ENCODE measurements around the gene HDAC4.

HDAC4 gene

DNA sequence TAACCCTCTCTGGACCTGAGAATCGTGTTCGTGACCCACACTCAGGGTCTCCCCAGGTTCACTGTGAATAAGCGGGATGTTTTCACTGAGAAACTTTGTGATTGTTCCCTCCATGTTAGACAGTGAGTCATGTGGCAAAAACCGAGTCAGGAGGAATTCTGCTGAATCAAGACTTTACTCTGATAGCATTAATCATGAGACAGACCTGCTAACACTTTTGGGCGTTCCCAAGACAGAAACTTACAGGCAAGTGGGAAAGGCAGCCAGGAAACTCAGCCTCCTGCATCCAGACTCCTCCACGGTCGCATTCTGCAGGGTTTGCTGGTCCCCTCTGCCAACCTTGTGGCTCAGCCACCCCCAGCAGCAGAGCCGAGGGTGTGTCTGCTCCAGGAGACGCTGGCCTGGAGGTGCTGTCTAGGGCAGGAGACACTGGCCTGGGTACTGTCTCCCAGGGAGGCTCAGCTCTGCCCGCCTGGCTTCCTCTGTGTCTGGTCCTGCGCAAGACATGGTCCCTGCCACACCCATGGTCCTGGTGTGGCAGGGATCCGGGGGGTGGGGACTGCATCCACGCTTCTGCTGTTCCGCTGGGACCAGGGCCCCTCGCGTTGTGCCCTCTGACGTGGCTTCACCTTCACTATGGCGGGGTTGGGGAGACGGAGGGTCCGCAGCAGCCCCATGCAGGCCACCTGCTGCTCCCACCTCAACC, 375.6 kb downstream of the HDAC4 start:
- H3K4me3 ChIP-seq (ENCODE audit: low read length in 2 of 2) = no peak overlapping the region
- no peaks in the 10 kb centered on the region for H3K9me3 ChIP-seq (ENCODE audit: control insufficient read depth in 2 of 2, low read length in 2 of 2)
- H3K9ac ChIP-seq (ENCODE audit: low read depth in 1 of 2, low read length in 2 of 2) = no peak overlapping the region
- H3K4me1 ChIP-seq (ENCODE audit: control insufficient read depth in 2 of 2, insufficient read depth in 2 of 2, low read length in 2 of 2) = no peaks in the 10 kb centered on the region
- no peaks in the 10 kb centered on the region for H3K36me3 ChIP-seq (ENCODE audit: control insufficient read depth in 2 of 2, insufficient read depth in 2 of 2, low read length in 2 of 2)
- H3K27ac ChIP-seq (ENCODE audit: low read depth in 2 of 2, low read length in 2 of 2) = no peak overlapping the region
- no peaks in the 10 kb centered on the region for H3K27me3 ChIP-seq (ENCODE audit: control insufficient read depth in 2 of 2, insufficient read depth in 2 of 2, low read length in 2 of 2)

DNA sequence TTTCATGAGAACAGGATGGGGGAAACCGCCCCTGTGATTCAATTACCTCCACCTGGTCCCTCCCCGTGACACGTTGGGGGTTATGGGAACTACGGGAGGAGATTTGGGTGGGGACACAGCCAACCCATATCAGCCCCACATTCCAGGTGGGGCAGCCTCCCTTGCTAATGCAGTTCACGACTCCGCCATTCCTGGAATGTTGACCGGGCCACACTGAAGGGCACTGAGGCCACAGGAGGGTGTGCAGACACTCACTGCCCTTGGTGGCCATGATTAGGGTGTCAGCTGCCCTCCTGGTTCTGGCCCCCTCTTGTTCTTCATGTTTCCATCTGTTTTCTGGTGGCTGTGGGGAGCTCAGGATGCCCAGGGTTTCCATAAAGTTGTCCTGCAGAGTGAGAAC, 376.6 kb downstream of the HDAC4 start:
- no peaks in the 10 kb centered on the region for H3K4me1 ChIP-seq (ENCODE audit: control insufficient read depth in 2 of 2, insufficient read depth in 2 of 2, low read length in 2 of 2)
- no peak overlapping the region for H3K27ac ChIP-seq (ENCODE audit: low read depth in 2 of 2, low read length in 2 of 2)
- H3K9ac ChIP-seq (ENCODE audit: low read depth in 1 of 2, low read length in 2 of 2) = no peak overlapping the region
- H3K9me3 ChIP-seq (ENCODE audit: control insufficient read depth in 2 of 2, low read length in 2 of 2) = no peaks in the 10 kb centered on the region
- H3K36me3 ChIP-seq (ENCODE audit: control insufficient read depth in 2 of 2, insufficient read depth in 2 of 2, low read length in 2 of 2) = no peaks in the 10 kb centered on the region
- H3K27me3 ChIP-seq (ENCODE audit: control insufficient read depth in 2 of 2, insufficient read depth in 2 of 2, low read length in 2 of 2) = no peaks in the 10 kb centered on the region
- H3K4me3 ChIP-seq (ENCODE audit: low read length in 2 of 2) = no peak overlapping the region

DNA sequence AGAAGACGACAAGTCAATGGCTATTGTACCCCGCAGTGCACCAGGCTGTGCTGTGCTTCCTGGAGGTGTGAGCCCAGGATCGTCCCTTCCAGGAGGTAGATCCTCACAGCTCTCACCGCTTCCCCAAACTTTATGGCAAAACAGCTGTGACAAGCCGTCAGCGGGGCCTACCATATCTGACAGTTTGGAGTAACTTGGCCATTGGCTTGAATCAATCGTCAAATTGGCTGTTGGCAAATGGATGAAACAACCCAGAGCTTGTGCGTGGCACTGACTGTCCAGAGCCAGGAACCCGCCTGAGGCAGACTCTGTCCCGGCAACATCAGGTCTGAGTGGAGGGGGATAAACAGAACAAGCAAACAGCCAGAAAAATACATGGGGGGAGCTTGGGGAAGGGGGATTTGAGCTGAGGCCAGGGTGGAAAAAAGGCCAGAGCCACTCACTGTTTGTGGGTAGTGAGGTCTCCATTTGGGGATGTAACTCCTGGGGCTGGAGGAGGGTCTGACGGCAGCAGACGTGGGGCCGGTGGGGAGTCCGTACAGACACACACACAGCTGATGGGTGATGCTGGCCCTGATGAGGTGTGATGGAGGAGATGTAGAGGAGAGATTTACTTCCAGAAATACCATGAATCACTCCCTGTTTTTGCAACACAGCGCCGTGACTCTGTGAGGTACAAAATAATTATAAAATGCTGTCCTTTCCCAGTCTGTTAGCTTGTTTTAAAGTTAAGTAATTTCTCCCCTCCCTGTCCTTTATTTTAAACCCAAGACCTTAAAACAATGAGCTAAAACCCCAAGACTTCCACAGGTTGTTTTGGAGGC, 378.2 kb downstream of the HDAC4 start:
- Histone ChIP-seq H3K4me1 (ENCODE audit: control insufficient read depth in 2 of 2, insufficient read depth in 2 of 2, low read length in 2 of 2) (no peaks in the 10 kb centered on the region), H3K27ac (ENCODE audit: low read depth in 2 of 2, low read length in 2 of 2) (no peak overlapping the region), H3K27me3 (ENCODE audit: control insufficient read depth in 2 of 2, insufficient read depth in 2 of 2, low read length in 2 of 2) (no peaks in the 10 kb centered on the region), H3K9me3 (ENCODE audit: control insufficient read depth in 2 of 2, low read length in 2 of 2) (no peaks in the 10 kb centered on the region), H3K9ac (ENCODE audit: low read depth in 1 of 2, low read length in 2 of 2) (no peak overlapping the region), H3K4me3 (ENCODE audit: low read length in 2 of 2) (no peak overlapping the region), H3K36me3 (ENCODE audit: control insufficient read depth in 2 of 2, insufficient read depth in 2 of 2, low read length in 2 of 2) (no peaks in the 10 kb centered on the region)

DNA sequence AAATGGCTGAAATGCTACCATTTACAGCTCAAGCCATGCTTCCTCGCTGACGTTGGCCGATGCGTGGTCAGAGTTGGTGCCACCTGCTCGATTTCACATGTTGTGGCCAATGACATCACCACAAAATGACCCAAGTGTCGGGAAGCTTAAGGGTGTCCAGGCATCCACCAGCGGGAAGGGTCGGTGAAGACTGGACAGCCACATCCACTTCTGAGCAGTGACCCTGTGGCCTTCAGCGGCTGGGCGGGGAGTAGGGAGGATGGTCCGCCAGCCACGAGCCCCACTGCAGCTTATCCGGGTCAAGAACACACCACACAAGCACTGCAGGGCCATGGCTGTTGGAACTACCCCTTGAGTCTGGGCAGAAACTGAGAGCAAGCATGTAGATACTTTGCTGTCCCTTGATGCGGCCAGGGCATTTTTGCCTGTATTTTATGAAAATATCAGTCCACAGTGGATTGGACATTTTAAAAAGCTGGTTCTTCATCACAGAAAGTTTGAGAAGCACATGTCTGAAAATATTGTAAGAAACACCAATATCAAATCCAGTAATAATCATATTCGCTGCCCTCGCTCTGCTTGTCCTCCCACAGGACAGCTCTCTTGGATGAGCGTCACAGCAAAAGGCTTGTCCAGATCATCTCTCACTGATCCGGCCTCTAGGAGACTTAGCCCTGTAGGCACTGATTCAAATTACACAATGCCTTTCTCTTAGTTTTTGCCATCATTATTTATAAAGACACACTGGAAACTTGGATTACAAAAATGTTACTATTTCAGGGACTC, 379.0 kb downstream of the HDAC4 start:
- no peaks in the 10 kb centered on the region for H3K27me3 ChIP-seq (ENCODE audit: control insufficient read depth in 2 of 2, insufficient read depth in 2 of 2, low read length in 2 of 2)
- H3K9ac ChIP-seq (ENCODE audit: low read depth in 1 of 2, low read length in 2 of 2) = no peak overlapping the region
- H3K9me3 ChIP-seq (ENCODE audit: control insufficient read depth in 2 of 2, low read length in 2 of 2) = no peaks in the 10 kb centered on the region
- no peak overlapping the region for H3K27ac ChIP-seq (ENCODE audit: low read depth in 2 of 2, low read length in 2 of 2)
- H3K36me3 ChIP-seq (ENCODE audit: control insufficient read depth in 2 of 2, insufficient read depth in 2 of 2, low read length in 2 of 2) = no peaks in the 10 kb centered on the region
- no peak overlapping the region for H3K4me3 ChIP-seq (ENCODE audit: low read length in 2 of 2)
- H3K4me1 ChIP-seq (ENCODE audit: control insufficient read depth in 2 of 2, insufficient read depth in 2 of 2, low read length in 2 of 2) = no peaks in the 10 kb centered on the region

DNA sequence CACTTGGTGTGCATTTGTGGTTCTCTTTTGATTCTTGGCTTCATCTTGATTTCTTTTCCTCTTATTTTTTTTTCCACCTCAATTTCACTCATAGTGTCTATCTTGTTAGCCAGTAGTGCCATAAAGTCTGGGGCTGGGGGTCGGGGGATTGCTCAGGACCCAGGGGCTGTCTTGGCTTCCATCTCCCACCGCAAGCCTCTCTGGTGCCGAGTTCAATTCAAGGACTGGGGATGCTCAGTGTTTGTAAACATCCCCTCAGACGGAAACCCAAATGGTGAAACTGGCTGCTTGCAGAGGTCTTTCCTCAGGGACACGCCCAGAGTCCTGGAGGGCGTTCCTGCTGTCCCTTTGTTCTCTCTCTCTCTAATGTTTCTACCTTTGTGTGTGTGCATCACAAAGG, 379.6 kb downstream of the HDAC4 start:
- Histone ChIP-seq H3K4me3 (ENCODE audit: low read length in 2 of 2) (no peak overlapping the region), H3K27ac (ENCODE audit: low read depth in 2 of 2, low read length in 2 of 2) (no peak overlapping the region), H3K36me3 (ENCODE audit: control insufficient read depth in 2 of 2, insufficient read depth in 2 of 2, low read length in 2 of 2) (no peaks in the 10 kb centered on the region), H3K4me1 (ENCODE audit: control insufficient read depth in 2 of 2, insufficient read depth in 2 of 2, low read length in 2 of 2) (no peaks in the 10 kb centered on the region), H3K9ac (ENCODE audit: low read depth in 1 of 2, low read length in 2 of 2) (no peak overlapping the region), H3K27me3 (ENCODE audit: control insufficient read depth in 2 of 2, insufficient read depth in 2 of 2, low read length in 2 of 2) (no peaks in the 10 kb centered on the region), H3K9me3 (ENCODE audit: control insufficient read depth in 2 of 2, low read length in 2 of 2) (no peaks in the 10 kb centered on the region)

DNA sequence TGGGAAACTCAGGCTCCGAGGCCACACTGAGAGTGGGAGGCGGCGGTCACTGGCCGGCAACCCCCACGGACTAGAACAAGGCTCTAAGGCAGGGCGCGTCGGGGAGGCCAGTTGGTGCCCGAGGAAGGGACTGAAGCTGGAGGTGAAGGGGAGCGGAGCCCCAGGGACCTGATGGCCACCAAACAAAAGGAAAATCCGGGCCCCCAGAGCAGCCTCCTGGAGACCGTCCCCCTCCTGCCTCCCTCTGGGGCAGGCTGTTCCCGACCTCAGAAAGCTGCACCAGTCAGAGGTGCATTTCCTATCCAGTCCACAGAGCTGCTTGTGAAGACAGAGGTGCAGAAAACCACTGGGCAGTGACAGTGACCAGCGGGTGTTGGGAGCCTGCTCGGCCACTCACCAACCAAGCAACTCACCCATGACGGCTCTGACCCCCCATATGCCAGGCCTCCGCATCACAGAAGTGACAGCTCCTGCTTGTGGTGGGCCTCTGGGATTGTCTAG, 380.2 kb downstream of the HDAC4 start:
- Histone ChIP-seq H3K4me1 (ENCODE audit: control insufficient read depth in 2 of 2, insufficient read depth in 2 of 2, low read length in 2 of 2) (no peaks in the 10 kb centered on the region), H3K9me3 (ENCODE audit: control insufficient read depth in 2 of 2, low read length in 2 of 2) (no peaks in the 10 kb centered on the region), H3K9ac (ENCODE audit: low read depth in 1 of 2, low read length in 2 of 2) (no peak overlapping the region), H3K27ac (ENCODE audit: low read depth in 2 of 2, low read length in 2 of 2) (no peak overlapping the region), H3K4me3 (ENCODE audit: low read length in 2 of 2) (no peak overlapping the region), H3K36me3 (ENCODE audit: control insufficient read depth in 2 of 2, insufficient read depth in 2 of 2, low read length in 2 of 2) (no peaks in the 10 kb centered on the region), H3K27me3 (ENCODE audit: control insufficient read depth in 2 of 2, insufficient read depth in 2 of 2, low read length in 2 of 2) (no peaks in the 10 kb centered on the region)

DNA sequence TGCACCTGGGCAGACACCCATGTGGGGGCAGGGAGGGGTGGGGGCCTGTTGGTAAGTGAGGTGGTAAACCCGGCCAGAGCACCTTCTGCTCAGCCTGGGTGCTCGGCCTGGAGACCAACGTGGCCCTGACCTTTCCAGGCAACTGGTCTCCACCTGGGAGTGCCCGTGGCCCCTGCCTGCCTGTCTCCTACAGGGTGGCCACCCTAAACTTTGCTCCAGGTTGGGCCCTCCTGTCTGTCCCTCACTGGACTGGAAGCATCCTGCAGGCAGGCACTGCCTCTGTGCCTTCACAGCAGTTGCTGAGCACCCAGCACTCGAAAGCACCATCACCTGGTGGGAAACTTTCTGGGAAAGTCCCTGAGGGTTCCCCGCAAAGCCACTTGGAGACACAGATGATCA, 381.6 kb downstream of the HDAC4 start:
- no peaks in the 10 kb centered on the region for H3K27me3 ChIP-seq (ENCODE audit: control insufficient read depth in 2 of 2, insufficient read depth in 2 of 2, low read length in 2 of 2)
- no peak overlapping the region for H3K9ac ChIP-seq (ENCODE audit: low read depth in 1 of 2, low read length in 2 of 2)

DNA sequence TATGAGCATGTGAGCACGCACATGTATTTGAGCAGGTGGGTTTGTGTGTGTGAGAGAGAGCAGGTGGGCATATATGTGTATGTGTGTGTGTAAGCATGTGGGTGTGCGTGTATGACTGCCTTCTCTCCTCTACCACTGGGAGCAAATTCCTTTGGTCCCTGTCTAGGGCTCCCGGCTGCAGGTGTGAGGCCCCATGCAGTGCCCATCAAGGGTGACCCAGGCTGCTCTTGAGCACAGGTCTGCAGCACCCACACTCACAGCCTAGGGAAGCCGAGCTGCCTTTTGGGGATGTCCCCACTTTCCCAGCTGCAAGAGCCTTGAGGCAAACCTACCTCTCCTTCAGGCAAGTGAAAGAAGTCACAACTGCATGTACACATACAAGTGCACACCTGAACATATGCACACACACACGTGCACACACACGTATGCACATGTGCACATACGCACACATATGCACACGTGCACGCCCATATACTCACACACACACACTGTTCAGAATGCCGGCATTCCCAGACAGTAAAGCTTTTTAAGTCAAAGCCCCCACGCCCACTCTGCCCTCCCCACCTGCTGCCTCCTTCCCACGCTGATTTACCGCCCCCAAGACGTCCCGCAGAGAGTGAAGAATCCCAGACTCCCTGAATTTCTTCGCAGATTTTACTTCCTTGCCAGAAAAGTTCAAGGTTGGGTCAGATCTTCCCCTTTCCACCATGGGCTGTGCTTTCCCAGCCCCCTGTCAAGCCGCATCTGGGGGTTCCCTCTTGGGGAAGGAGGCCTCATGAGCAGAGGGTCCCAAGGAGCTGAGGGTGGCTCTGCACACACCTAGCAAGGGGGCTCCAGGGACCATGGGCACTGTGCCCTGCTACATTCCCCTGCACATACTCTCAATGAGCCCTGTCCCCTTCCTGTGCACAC, 382.3 kb downstream of the HDAC4 start:
- no peak overlapping the region for H3K9ac ChIP-seq (ENCODE audit: low read depth in 1 of 2, low read length in 2 of 2)
- no peaks in the 10 kb centered on the region for H3K4me1 ChIP-seq (ENCODE audit: control insufficient read depth in 2 of 2, insufficient read depth in 2 of 2, low read length in 2 of 2)
- H3K9me3 ChIP-seq (ENCODE audit: control insufficient read depth in 2 of 2, low read length in 2 of 2) = no peaks in the 10 kb centered on the region
- no peaks in the 10 kb centered on the region for H3K36me3 ChIP-seq (ENCODE audit: control insufficient read depth in 2 of 2, insufficient read depth in 2 of 2, low read length in 2 of 2)
- no peak overlapping the region for H3K4me3 ChIP-seq (ENCODE audit: low read length in 2 of 2)
- no peaks in the 10 kb centered on the region for H3K27me3 ChIP-seq (ENCODE audit: control insufficient read depth in 2 of 2, insufficient read depth in 2 of 2, low read length in 2 of 2)
- no peak overlapping the region for H3K27ac ChIP-seq (ENCODE audit: low read depth in 2 of 2, low read length in 2 of 2)

More for the DNA sequence above, 381.6 kb downstream of the HDAC4 start:
- H3K4me3 ChIP-seq (ENCODE audit: low read length in 2 of 2) = no peak overlapping the region
- no peak overlapping the region for H3K27ac ChIP-seq (ENCODE audit: low read depth in 2 of 2, low read length in 2 of 2)
- no peaks in the 10 kb centered on the region for H3K9me3 ChIP-seq (ENCODE audit: control insufficient read depth in 2 of 2, low read length in 2 of 2)
- no peaks in the 10 kb centered on the region for H3K4me1 ChIP-seq (ENCODE audit: control insufficient read depth in 2 of 2, insufficient read depth in 2 of 2, low read length in 2 of 2)
- H3K36me3 ChIP-seq (ENCODE audit: control insufficient read depth in 2 of 2, insufficient read depth in 2 of 2, low read length in 2 of 2) = no peaks in the 10 kb centered on the region

DNA sequence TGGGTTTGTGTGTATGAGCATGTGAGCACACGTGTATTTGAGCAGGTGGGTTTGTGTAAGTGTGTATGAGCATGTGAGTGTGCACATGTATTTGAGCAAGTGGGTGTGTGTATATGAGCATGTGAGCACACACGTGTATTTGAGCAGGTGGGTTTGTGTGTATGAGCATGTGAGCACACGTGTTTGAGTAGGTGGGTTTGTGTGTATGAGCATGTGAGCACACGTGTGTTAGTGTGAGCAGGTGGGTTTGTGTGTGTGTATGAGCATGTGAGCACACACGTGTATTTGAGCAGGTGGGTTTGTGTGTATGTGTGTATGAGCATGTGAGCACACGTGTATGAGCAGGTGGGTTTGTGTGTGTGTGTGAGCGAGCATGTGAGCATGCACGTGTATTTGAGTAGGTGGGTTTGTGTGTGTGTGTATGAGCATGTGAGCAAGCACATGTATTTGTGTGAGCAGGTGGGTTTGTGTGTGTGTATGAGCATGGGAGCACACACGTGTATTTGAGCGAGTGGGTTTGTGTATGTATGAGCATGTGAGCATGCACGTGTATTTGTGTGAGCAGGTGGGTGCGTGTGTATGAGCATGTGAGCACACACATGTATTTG, 383.2 kb downstream of the HDAC4 start:
- Histone ChIP-seq H3K9me3 (ENCODE audit: control insufficient read depth in 2 of 2, low read length in 2 of 2) (no peaks in the 10 kb centered on the region), H3K4me1 (ENCODE audit: control insufficient read depth in 2 of 2, insufficient read depth in 2 of 2, low read length in 2 of 2) (no peaks in the 10 kb centered on the region), H3K27ac (ENCODE audit: low read depth in 2 of 2, low read length in 2 of 2) (no peak overlapping the region), H3K27me3 (ENCODE audit: control insufficient read depth in 2 of 2, insufficient read depth in 2 of 2, low read length in 2 of 2) (no peaks in the 10 kb centered on the region), H3K4me3 (ENCODE audit: low read length in 2 of 2) (no peak overlapping the region), H3K36me3 (ENCODE audit: control insufficient read depth in 2 of 2, insufficient read depth in 2 of 2, low read length in 2 of 2) (no peaks in the 10 kb centered on the region), H3K9ac (ENCODE audit: low read depth in 1 of 2, low read length in 2 of 2) (no peak overlapping the region)
